HG03571 (cell line): ENCODE data around the gene ABCG1.

ENCODE experiments used
- ATAC-seq: cut with Tn5 transposase; IDR thresholded peaks from one replicate; pipeline ENCODE4 v1.9.1; 2021; ENCODE audit not compliant: unreplicated experiment

The ABCG1 gene

DNA sequence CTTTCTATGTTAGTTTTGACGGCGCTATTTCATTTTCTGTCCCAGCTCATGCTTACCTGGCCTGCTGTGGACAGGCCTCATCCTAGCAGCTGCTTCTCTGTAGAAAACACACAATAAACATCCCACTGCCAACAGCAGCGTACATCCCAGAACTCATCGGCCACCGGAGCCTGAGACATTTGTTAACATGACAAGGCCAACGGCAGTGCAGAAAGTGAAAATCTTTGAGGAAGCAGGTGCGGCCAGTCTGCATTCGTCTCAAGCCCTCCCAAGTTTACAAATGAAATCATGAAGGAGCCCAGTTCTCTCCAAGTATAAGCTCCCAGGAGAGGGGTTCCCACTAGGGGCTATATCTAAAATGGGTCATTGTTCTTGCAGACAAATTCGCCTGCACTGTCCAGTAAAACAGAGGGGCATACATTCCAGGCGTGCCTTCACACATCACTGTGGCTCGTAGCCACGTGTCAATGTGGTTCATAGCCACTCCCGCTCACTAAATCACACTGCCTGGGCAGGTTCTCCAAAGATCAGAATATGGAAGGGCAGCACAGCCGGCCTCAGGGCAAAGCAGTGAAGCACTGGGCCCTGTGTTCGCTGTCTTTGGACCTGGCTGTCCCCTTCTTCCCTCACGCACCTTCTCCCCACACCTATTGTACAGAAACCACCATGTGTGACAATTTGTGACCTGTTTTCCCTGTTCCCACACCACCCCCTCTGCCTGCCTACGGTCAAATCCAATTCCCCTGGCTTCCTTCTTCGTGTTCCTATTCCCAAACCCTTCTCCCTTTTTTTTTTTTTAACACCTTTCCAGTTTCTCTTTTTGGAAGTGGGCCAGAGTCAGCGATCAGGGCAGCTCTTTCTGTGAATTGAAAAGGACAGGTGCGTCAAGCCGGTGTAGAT, 27.0 kb upstream of the ABCG1 start:
- no peak for ATAC-seq

GRCh38 chr21:42193131-42193671, 25.7 kb upstream of the ABCG1 start:
- no peak for ATAC-seq

- no peak for ATAC-seq
These were observed 25.2 kb upstream of the ABCG1 start for GRCh38 chr21:42193721-42194120.

- no peak for ATAC-seq
These were observed 24.1 kb upstream of the ABCG1 start for GRCh38 chr21:42194863-42195262.

GRCh38 chr21:42195378-42196031, 23.4 kb upstream of the ABCG1 start:
- ATAC-seq = no peak

GRCh38 chr21:42198929-42199867, 19.7 kb upstream of the ABCG1 start:
- no peak for ATAC-seq

DNA sequence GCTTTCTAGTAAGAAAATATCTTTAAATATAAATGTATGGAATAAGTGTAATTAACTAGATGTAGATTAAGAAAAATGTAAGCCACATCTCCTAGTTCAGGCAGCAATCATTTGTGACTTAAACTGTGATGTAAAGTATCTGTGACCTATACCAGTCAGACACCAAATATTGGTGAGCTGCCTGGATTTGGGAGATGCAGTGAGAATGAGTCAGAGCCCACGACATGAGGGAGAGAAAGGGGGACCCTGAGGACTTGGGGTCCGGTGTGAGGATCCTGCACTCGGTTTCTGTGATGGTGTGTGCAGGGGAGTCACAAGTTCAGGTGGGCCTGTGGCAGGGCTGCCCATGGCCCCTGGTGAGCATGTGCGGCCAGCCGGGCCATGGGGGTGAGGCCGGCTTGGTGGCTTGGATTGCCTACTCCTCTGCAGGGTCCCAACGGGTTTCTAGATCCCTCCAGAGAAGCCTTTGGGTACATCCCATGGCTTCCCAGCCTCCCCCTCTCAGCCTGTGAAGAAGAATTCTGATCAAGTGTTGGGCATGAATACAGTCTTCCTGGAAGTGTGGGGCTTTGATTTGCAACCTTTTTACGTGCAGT, 19.0 kb upstream of the ABCG1 start:
- no peak for ATAC-seq

DNA sequence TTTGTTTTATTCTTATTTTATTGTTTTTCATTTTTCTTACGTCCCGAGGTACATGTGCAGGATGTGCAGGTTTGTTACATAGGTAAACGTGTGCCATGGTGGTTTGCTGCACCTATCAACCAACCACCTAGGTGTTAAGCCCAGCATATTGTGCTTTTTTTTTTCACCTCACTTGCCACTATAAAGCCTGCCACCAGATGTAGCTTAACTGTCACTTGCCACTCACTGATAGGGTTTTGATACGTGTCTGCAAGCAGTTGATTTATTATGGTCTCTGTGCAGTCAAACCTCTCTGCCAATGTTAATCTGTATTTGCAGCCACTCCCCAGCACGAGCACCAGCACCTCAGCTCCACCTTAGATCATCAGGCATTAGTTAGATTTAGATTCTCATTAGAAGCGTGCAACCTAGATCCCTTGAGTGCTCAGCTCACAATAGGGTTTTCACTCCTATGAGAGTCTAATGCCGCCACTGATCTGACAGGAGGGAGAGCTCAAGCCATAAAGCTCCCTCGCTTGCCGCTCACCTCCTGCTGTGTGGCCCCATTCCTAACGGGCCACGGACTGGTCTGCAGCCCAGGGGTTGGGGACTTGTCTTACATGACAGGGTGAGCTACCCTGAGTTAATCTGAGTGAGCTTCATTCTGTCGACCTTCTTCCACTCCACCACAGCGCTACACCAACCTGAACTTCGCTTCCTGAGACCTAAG, 17.9 kb upstream of the ABCG1 start:
- ATAC-seq = no peak

GRCh38 chr21:42201615-42202161, 17.3 kb upstream of the ABCG1 start:
- no peak for ATAC-seq

GRCh38 chr21:42202321-42202720, 16.6 kb upstream of the ABCG1 start:
- ATAC-seq = no peak

- ATAC-seq = no peak
These were observed 15.6 kb upstream of the ABCG1 start for GRCh38 chr21:42203321-42203720.

- ATAC-seq = no peak
These were observed 15.0 kb upstream of the ABCG1 start for GRCh38 chr21:42203936-42204335.

DNA sequence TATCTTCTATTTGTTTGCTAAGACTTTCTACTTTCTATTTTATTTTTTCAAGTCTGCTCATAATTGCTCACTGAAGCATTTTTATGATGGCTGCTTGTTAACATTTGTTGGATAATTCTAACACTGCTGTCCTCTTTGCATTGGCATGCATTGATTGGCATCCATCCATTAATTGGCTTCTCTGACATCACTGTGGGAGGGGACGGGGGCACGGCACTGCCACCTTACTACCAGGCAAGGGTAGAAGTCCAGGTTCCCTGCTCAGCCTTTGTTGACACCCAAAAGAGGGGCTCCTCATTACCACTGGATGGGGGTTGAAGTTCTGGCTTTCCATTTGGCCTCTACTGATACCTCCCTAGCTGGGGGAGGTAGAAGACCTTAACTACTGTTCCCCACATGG, 11.5 kb upstream of the ABCG1 start:
- ATAC-seq = no peak

DNA sequence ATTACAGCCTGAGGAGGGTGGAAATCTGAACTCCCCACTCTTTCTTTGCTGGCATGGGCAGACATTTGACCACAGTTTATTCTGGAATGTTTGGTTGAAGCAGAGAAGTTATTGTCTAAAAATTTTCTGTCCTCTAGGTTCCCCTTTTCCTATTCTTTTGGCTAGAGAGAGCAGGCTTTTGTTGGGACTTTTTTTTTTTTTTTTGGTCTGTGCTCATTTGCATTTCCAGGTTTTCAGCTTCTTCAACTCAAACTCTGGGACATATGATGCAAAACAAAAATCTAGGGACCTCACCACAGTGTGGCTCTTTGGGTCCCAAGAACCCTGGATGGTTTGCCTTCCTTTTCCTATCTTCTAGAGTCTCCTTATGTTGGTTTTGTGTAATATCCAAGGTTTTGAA, 10.9 kb upstream of the ABCG1 start:
- no peak for ATAC-seq

- no peak for ATAC-seq
These were observed 10.0 kb upstream of the ABCG1 start for GRCh38 chr21:42208801-42209490.

DNA sequence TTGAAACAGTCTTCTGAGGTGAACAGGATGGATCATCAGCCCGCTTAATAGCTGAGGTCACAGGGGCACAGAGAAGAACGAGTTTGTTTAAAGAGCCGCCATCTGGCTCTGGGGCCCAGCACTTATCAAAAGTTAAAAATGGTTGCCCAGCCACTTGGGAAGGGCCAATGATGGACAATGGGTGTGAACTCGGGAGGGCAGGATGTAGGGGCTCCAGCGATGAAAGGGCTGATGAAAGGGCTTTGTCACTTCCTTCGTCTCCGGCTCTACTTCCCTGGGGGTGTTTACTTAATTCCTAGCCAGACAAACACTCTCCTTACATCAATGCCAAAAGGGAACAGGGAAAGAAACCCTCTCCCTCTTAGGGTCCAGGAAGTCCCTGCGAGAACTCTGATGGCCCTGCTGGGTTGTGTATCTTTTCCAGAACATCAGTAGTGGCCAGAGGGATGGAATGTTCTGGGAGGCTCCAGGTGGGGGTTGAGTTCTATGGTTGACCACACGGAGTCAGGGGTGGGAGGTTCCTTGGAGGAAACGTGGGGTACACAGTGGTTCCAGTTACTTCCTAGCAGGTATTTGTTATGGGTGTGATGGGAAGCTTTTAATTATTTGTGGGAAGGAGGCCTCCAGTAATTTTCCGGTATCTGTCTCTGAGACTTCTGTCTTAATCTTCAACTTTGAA, 9.0 kb upstream of the ABCG1 start:
- no peak for ATAC-seq

DNA sequence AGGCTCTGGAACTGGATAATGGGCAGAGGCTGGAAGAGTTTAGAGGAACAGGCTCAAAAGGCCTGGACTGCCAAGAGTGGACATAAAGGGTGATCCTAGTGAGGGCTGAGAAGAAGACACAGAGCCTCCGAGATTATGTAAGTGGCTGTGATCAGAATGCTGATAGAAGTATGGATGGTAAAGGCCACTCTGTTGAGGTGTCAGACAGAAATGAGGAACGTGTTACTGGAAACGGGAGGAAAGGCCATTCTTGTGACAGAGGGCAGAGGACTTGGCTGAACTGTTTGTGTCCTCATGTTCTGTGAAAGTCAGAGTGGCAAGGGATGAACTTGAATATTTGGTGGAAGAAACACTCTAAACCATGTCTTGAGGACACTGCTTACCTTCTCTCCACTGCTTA, 6.7 kb upstream of the ABCG1 start:
- ATAC-seq = no peak

GRCh38 chr21:42213082-42213774, 5.7 kb upstream of the ABCG1 start:
- no peak for ATAC-seq
